ENCODE data around the gene USHBP1.

Gene USHBP1

DNA sequence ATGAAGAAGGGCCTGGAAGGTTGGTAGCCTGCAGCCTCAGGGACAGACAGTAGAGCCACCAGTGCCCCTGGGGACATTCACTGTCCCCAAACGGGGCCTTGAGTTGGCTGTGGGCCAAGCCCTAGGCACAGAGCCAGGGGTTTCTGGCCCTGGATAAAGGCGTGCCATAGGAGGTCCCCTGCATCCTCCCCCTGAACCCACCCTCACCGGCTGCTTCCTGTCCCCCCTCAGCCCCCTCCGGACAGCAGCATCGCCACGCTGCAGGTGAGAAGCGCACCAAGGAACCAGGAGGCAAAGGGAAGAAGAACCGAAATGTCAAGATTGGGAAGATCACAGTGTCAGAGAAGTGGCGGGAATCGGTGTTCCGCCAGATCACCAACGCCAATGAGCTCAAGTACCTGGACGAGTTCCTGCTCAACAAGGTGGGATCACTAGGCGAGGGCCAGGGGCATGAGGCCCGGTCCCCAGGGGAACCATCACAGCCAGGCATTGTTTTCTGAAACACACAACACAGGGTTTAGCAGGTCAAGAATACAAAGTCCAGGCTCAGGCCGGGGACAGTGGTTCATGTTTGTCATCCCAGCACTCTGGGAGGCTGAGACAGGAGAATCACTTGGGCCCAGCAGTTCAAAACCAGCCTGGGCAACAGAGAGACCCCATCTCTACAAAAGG is 64.0 kb downstream of the USHBP1 start:
- H2AFZ ChIP-seq (ENCODE audit: low read depth, low read length), result no peak overlapping the region
- no peaks in the 10 kb centered on the region for H3K9me3 ChIP-seq (ENCODE audit: control insufficient read depth, low read length)
- H3K27ac ChIP-seq (ENCODE audit: low read length, poor library complexity, severe bottlenecking), result no peak overlapping the region
- no peak overlapping the region for H3K4me2 ChIP-seq (ENCODE audit: low read length, poor library complexity, severe bottlenecking)
- no peak overlapping the region for H2BK12ac ChIP-seq (ENCODE audit: low read length in 2 of 2)
- H2BK120ac ChIP-seq (ENCODE audit: low read depth, low read length), result no peak overlapping the region
- H2BK15ac ChIP-seq (ENCODE audit: low read depth, poor library complexity, severe bottlenecking), result no peak overlapping the region
- H2AK5ac ChIP-seq (ENCODE audit: low read length, severe bottlenecking), result no peak overlapping the region
- H3K4me1 ChIP-seq (ENCODE audit: control insufficient read depth, insufficient read depth, low read depth, low read length), result no peaks in the 10 kb centered on the region
- H2BK5ac ChIP-seq (ENCODE audit: low read depth, low read length, poor library complexity, severe bottlenecking), result no peak overlapping the region
- no peak overlapping the region for H3K4ac ChIP-seq (ENCODE audit: low read depth in 1 of 2, low read length in 2 of 2)
- peaks cover 7% of the 10 kb centered on the region for H3K79me1 ChIP-seq (replicated peaks; ENCODE audit: low read length, poor library complexity, severe bottlenecking)
- H4K91ac ChIP-seq (ENCODE audit: low read length), result no peak overlapping the region
- H3K14ac ChIP-seq (ENCODE audit: low read length in 2 of 2), result no peak overlapping the region
- H3K23ac ChIP-seq (ENCODE audit: low read length in 2 of 2), result no peak overlapping the region
- no peaks in the 10 kb centered on the region for H3K27me3 ChIP-seq (ENCODE audit: control insufficient read depth in 1 of 2, insufficient read depth in 1 of 2, low read length in 2 of 2)
- H3K18ac ChIP-seq (ENCODE audit: low read depth in 1 of 2, low read length in 2 of 2), result no peak overlapping the region
- no peak overlapping the region for H3K9ac ChIP-seq (ENCODE audit: low read length)
- no peak for DNase-seq
- no peak overlapping the region for H3K4me3 ChIP-seq (ENCODE audit: insufficient read depth in 1 of 2, low read depth in 1 of 2, low read length in 2 of 2)
- no peak overlapping the region for H4K8ac ChIP-seq (ENCODE audit: low read length)
- peaks cover 80 to 88% of the 10 kb centered on the region in 2 experiments for H3K36me3 ChIP-seq (ENCODE audit: control insufficient read depth in 1 of 2, insufficient read depth in 2 of 2, low read depth in 1 of 2, low read length in 2 of 2)
- 97% methylated on average over 16 of the region's 16 CpGs for WGBS
